CD4-positive, alpha-beta T cell (primary cell): ENCODE data around the gene UBE2O. TPM values are rescaled to one million over a fixed set of nuclear protein-coding genes. Genes with fewer than 3 reads are reported as not detected.
A peak's percentile ranks its signal among the peaks of the same experiment; 100 is the strongest.

ENCODE experiments used
- ATAC-seq: fragments of 200-7000 bp; cut with Tn5 transposase; one replicate; pipeline ENCODE4 v1.10.0; 2022; ENCODE audit warnings: mild to moderate bottlenecking; ENCODE audit not compliant: poor library complexity
- CTCF ChIA-PET: fragments of 350-600 bp; sonication (Branson Sonifier 250); formaldehyde crosslinking; loops from one replicate; lab custom pipeline; 2021; ENCODE audit warnings: antibody characterized with exemption, inconsistent platforms; lab: Charles Lee
- POLR2A ChIA-PET: fragments of 350-600 bp; sonication (Branson Sonifier 250); formaldehyde crosslinking; loops from one replicate; lab custom pipeline; 2021; ENCODE audit warnings: antibody characterized with exemption, inconsistent platforms; lab: Charles Lee
- DNase-seq, 14 experiments: peaks; one replicate each; pipeline ENCODE4 v3.0.0-alpha.2; 2013 to 2020; ENCODE audit warnings: mixed read lengths in 2 of 14
- H3K27ac ChIP-seq, 2 donors: one replicate each; pipeline versions ENCODE4 v1.5.1 to v1.7.0; 2013; ENCODE audit warnings: low read length in 2 of 2, low read depth in 1 of 2, mild to moderate bottlenecking in 1 of 2
- H3K27me3 ChIP-seq, 2 experiments: 1 replicate in 1 of 2; 2 replicates in 1 of 2; pipeline versions ENCODE4 v1.6.1 to v1.7.0; 2013; ENCODE audit warnings: low read length in 2 of 2, control low read depth in 1 of 2, mild to moderate bottlenecking in 1 of 2, moderate library complexity in 1 of 2; ENCODE audit not compliant: insufficient read depth in 2 of 2, control insufficient read depth in 1 of 2
- H3K36me3 ChIP-seq: one replicate; pipeline ENCODE4 v1.6.1; 2013; ENCODE audit warnings: low read length, control low read depth; ENCODE audit not compliant: insufficient read depth
- H3K4me1 ChIP-seq: one replicate; pipeline ENCODE4 v1.6.1; 2013; ENCODE audit warnings: low read length, control low read depth; ENCODE audit not compliant: insufficient read depth
- H3K4me3 ChIP-seq: one replicate; pipeline ENCODE4 v1.5.1; 2013; ENCODE audit warnings: mild to moderate bottlenecking, low read length, moderate library complexity
- H3K9me3 ChIP-seq, 2 experiments: 1 replicate in 1 of 2; 2 replicates in 1 of 2; pipeline versions ENCODE4 v1.6.1 to v1.7.0; 2013; ENCODE audit warnings: low read length in 2 of 2, mild to moderate bottlenecking in 2 of 2, control low read depth in 1 of 2, moderate library complexity in 1 of 2; ENCODE audit not compliant: control insufficient read depth in 1 of 2, insufficient read depth in 1 of 2
- H3K27ac Mint-ChIP-seq: one replicate; pipeline ENCODE4 v1.8.0; 2020; ENCODE audit warnings: mixed read lengths
- H3K27me3 Mint-ChIP-seq: one replicate; pipeline ENCODE4 v1.8.0; 2021; ENCODE audit warnings: mixed read lengths
- H3K36me3 Mint-ChIP-seq: one replicate; pipeline ENCODE4 v1.8.0; 2021; ENCODE audit warnings: low read depth, mixed read lengths
- H3K4me1 Mint-ChIP-seq: one replicate; pipeline ENCODE4 v1.8.0; 2021; ENCODE audit warnings: low read depth, mixed read lengths
- H3K4me3 Mint-ChIP-seq: one replicate; pipeline ENCODE4 v1.8.0; 2020; ENCODE audit warnings: mild to moderate bottlenecking, mixed read lengths
- H3K9me3 Mint-ChIP-seq: one replicate; pipeline ENCODE4 v1.8.0; 2020; ENCODE audit warnings: mixed read lengths
- intact Hi-C, 2 experiments: fragments of 100-400 bp; cut with DNase I in 1 of 2; cut with micrococcal nuclease in 1 of 2; formaldehyde crosslinking; loops; one replicate each; pipeline versions ENCODE4 v1.15.1 to v1.9.0; 2023 to 2025; cut with DNase I, micrococcal nuclease
- total RNA-seq, 174 experiments: library from RNA in 2 of 174; stranded (reverse) in 2 of 174; gene quantifications; one replicate each; pipeline ENCODE4 v1.2.3 and lab custom pipeline; 2021 to 2026
- TF ChIP-seq, protein P1 (sequence below): fragments of 200-600 bp; IDR thresholded peaks from one replicate; pipeline ENCODE4 v1.8.0; 2022; ENCODE audit warnings: antibody characterized with exemption, mild to moderate bottlenecking

Gene UBE2O
- total RNA-seq, 2 experiments from 2014 or later: 22.7 to 25.1 TPM

DNA sequence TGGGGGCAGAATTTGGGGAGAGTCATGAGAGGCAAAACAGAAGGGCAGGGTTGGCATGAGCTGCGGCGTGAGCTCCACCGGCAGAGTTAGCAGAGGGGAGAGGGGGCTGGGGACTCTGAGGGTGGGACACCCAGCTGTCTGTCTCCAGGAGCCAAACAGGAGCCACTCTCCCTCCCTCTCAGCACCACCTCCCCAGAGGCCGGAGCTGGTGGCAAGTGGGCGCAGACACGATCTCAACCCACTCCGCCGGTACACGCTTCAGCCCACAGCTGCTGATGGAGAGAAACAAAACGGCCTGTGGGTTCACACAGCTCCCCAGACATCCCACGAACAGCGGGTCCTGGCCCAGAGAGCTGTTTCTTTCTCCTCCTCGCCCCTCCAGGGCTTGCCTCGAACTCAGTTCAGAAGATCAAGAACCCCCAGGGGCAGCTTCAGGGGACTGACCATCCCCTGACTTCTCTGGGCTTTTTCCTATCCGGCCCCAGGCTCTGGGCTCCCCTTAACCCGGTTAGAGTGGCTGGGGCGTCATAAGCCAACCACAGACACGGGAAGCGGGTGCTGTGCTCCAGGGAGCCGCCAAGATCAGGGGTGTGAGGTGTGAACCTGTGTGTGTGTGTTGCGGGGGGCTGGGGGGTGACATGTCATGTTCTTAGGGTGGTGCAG lies 40.7 kb upstream of the UBE2O start:
- peaks cover 2% of the 10 kb centered on the region for H3K36me3 ChIP-seq
- peak overlapping the region; percentile 51 for H3K4me3 Mint-ChIP-seq
- H3K36me3 Mint-ChIP-seq: no peaks in the 10 kb centered on the region
- peak; percentile 55 for ATAC-seq
- peaks cover 74% of the 10 kb centered on the region for H3K4me1 ChIP-seq
- intact Hi-C loops: no loop called here
- ChIA-PET CTCF (interaction anchor here (1.2 to 1.4 kb wide), 2 partner anchors 29 to 41 kb away, joined by 3 to 4 read pairs; partner anchors contain the start of gene UBE2O), POLR2A (interaction anchor here (0.5 to 2.5 kb wide), 7 partner anchors 8 to 1382 kb away, joined by 3 to 12 read pairs (median 4); partner anchors contain the start of gene RHBDF2)
- H3K4me3 ChIP-seq: peak overlapping the region; percentile 48
- no peaks in the 10 kb centered on the region for H3K27me3 Mint-ChIP-seq
- H3K27ac Mint-ChIP-seq: peak overlapping the region; percentile 53
- TF ChIP-seq, protein P1, sequence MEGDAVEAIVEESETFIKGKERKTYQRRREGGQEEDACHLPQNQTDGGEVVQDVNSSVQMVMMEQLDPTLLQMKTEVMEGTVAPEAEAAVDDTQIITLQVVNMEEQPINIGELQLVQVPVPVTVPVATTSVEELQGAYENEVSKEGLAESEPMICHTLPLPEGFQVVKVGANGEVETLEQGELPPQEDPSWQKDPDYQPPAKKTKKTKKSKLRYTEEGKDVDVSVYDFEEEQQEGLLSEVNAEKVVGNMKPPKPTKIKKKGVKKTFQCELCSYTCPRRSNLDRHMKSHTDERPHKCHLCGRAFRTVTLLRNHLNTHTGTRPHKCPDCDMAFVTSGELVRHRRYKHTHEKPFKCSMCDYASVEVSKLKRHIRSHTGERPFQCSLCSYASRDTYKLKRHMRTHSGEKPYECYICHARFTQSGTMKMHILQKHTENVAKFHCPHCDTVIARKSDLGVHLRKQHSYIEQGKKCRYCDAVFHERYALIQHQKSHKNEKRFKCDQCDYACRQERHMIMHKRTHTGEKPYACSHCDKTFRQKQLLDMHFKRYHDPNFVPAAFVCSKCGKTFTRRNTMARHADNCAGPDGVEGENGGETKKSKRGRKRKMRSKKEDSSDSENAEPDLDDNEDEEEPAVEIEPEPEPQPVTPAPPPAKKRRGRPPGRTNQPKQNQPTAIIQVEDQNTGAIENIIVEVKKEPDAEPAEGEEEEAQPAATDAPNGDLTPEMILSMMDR: no peak
- H3K27me3 ChIP-seq: no peaks in the 10 kb centered on the region
- H3K9me3 ChIP-seq: no peaks in the 10 kb centered on the region
- peak overlapping the region; percentile 30 to 73 for H3K27ac ChIP-seq
- peak in 5 of 14 experiments; percentile 24 to 74 (median 56) for DNase-seq
- H3K9me3 Mint-ChIP-seq: no peaks in the 10 kb centered on the region
- H3K4me1 Mint-ChIP-seq: peaks cover 37% of the 10 kb centered on the region

DNA sequence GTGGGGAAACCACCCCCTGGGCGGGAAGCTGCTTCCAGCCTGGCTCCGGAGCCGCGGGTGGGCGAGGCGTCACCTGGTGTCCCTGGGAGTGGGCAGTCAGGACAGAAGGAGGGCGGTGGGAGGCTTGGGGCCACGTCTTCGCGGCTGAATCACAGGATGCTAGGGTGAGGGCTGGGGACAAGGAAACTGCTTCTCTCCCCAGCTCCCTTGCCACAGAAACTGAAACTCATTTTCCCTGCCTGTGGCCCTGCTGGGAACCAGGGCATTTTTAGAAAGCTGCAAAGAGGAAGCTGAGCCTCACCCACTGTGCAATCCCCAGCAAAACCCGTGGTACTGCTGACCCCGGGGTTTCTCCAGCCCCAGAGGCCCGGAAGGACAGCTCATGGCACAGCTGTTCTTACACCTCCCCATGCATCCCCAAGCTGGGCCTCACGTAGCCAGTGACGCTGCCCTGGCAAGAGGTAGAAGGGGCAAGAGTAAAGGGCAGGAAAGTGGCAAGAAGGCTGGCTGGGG lies 40.1 kb upstream of the UBE2O start:
- TF ChIP-seq, protein P1: no peak
- no peaks in the 10 kb centered on the region for H3K9me3 Mint-ChIP-seq
- Histone ChIP-seq H3K4me1 (peaks cover 68% of the 10 kb centered on the region), H3K27me3 (no peaks in the 10 kb centered on the region), H3K4me3 (peak overlapping the region; percentile 48), H3K9me3 (no peaks in the 10 kb centered on the region), H3K36me3 (peaks cover 2% of the 10 kb centered on the region), H3K27ac (peak overlapping the region; percentile 30 to 73)
- DNase-seq: peak in 5 of 14 experiments; percentile 23 to 81 (median 74)
- ATAC-seq: peak; percentile 62
- POLR2A ChIA-PET: interaction anchor here (0.5 to 2.5 kb wide), 7 partner anchors 9 to 1383 kb away, joined by 3 to 12 read pairs (median 4); partner anchors contain the start of gene RHBDF2
- CTCF ChIA-PET: interaction anchor here (1.2 to 1.4 kb wide), 2 partner anchors 30 to 40 kb away, joined by 3 to 4 read pairs; partner anchors contain the start of gene UBE2O
- peak overlapping the region; percentile 51 for H3K4me3 Mint-ChIP-seq
- H3K4me1 Mint-ChIP-seq: peaks cover 35% of the 10 kb centered on the region
- H3K27me3 Mint-ChIP-seq: no peaks in the 10 kb centered on the region
- intact Hi-C loops: no loop called here
- peak overlapping the region; percentile 53 for H3K27ac Mint-ChIP-seq
- H3K36me3 Mint-ChIP-seq: no peaks in the 10 kb centered on the region

DNA sequence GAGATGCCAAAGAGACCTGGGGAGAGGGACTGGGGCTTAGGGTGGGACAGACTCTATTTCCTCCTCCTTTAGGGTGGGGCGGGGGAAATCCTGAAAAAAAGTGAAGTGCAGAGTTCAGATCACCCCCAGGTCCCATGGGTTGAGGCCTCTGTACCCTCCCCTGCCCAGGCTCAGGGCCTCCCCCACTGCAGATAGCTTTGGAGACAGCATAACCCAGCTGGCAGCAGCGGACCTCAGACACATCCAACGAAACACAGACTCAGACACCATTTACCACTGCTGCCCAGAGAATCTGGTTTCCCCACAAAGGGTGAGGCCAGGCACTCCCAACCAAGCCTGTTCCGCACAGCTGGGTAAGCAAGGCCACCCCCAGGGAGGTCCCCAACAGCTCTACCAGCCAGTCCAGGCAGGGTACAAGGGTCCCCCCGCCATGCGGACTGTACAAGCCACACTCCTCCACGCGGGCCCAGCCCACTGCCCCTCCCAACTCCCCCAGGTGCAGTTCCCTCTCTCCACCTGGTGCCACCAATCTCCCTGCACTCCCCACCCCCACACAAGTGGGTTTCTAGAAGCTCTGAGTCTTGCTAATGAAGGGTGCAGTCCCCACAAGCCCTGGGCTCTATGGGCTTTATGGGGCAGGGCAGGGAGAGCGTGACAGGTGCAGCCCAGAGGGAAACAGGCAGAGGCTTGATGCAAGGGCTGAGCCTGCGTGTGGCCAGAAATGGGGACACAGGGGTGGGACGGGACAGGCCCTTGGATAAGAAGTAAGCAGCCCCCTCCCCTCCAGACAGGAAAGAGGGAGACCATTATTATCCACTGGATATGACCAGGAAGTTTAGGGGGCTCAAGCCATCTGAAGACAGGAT lies 39.4 kb upstream of the UBE2O start:
- H3K27ac Mint-ChIP-seq: peak overlapping the region; percentile 74
- CTCF ChIA-PET: interaction anchor here (1.2 to 1.4 kb wide), 2 partner anchors 30 to 40 kb away, joined by 3 to 4 read pairs; partner anchors contain the start of gene UBE2O
- peak; percentile 25 for ATAC-seq
- Histone ChIP-seq H3K4me1 (peaks cover 61% of the 10 kb centered on the region), H3K9me3 (no peaks in the 10 kb centered on the region), H3K4me3 (peak overlapping the region; percentile 48), H3K27me3 (no peaks in the 10 kb centered on the region), H3K36me3 (peaks cover 2% of the 10 kb centered on the region), H3K27ac (peak overlapping the region; percentile 30 to 73)
- intact Hi-C loops: no loop called here
- H3K4me1 Mint-ChIP-seq: peaks cover 33% of the 10 kb centered on the region
- POLR2A ChIA-PET: interaction anchor here (1.1 to 2.5 kb wide), 4 partner anchors 10 to 65 kb away, joined by 4 to 12 read pairs (median 6); partner anchors contain the start of gene RHBDF2
- peak in 2 of 14 experiments; percentile 42 to 49 for DNase-seq
- H3K9me3 Mint-ChIP-seq: no peaks in the 10 kb centered on the region
- H3K4me3 Mint-ChIP-seq: peak overlapping the region; percentile 80
- H3K27me3 Mint-ChIP-seq: no peaks in the 10 kb centered on the region
- TF ChIP-seq, protein P1: no peak
- no peaks in the 10 kb centered on the region for H3K36me3 Mint-ChIP-seq
